Suprapubic skin (tissue), 4 donors: ENCODE results near the gene HIVEP2. TPM values are rescaled to one million over a fixed set of nuclear protein-coding genes. Genes with fewer than 3 reads are reported as not detected.

ENCODE experiments used
- DNase-seq, 2 donors: peaks; one replicate each; pipeline ENCODE4 v3.0.0-alpha.2; 2019; ENCODE audit warnings: low spot score in 2 of 2
- H3K27ac ChIP-seq: fragments of 200-600 bp; sonication (generic); one replicate; pipeline ENCODE4 v1.5.1; 2019
- H3K27me3 ChIP-seq: fragments of 200-600 bp; sonication (generic); one replicate; pipeline ENCODE4 v1.5.1; 2019
- H3K36me3 ChIP-seq: fragments of 200-600 bp; sonication (generic); one replicate; pipeline ENCODE4 v1.5.1; 2019
- H3K4me1 ChIP-seq: fragments of 200-600 bp; sonication (generic); one replicate; pipeline ENCODE4 v1.5.1; 2019
- H3K4me3 ChIP-seq: fragments of 200-600 bp; sonication (generic); one replicate; pipeline ENCODE4 v1.5.1; 2019; ENCODE audit warnings: mild to moderate bottlenecking
- H3K9me3 ChIP-seq: fragments of 200-600 bp; sonication (generic); one replicate; pipeline ENCODE4 v1.5.1; 2019
- EP300 ChIP-seq: sonication (generic); formaldehyde crosslinking; IDR thresholded peaks from one replicate; pipeline ENCODE4 v1.6.1; 2017; ENCODE audit warnings: antibody characterized with exemption
- POLR2A ChIP-seq, 2 donors: fragments of 450-650 bp; IDR thresholded peaks; one replicate each; pipeline ENCODE4 v1.6.1; 2017; ENCODE audit warnings: antibody characterized with exemption in 2 of 2, mild to moderate bottlenecking in 2 of 2, moderate library complexity in 2 of 2
- POLR2AphosphoS5 ChIP-seq, 3 donors: sonication (generic); formaldehyde crosslinking; IDR thresholded peaks; one replicate each; pipeline ENCODE4 v1.6.1; 2017; ENCODE audit warnings: antibody characterized with exemption in 3 of 3
- WGBS: methylation state at CpG from one replicate; pipeline ENCODE4 v1.1.5; 2018; 5-methylcytosine and 5-hydroxymethylcytosine counted together
- total RNA-seq, 4 donors: library from RNA; depleted of rRNA; stranded (reverse); fragments of >200 nt; gene quantifications; one replicate each; pipeline ENCODE4 v1.1.0, GENCODE V29; 2016
- TF ChIP-seq, protein P1 (sequence below), 2 donors: fragments of 200-600 bp in 1 of 2; fragments of 450-650 bp in 1 of 2; sonication (generic) in 1 of 2; IDR thresholded peaks; one replicate each; pipeline ENCODE4 v1.5.1; 2016 to 2019; ENCODE audit warnings: antibody characterized with exemption in 2 of 2, mild to moderate bottlenecking in 1 of 2, moderate library complexity in 1 of 2

The HIVEP2 gene
- total RNA-seq, 4 donors from 2014 or later: 23.6 to 31.3 (median 25.6) TPM

- peak in 1 of 2 donors; percentile 73 for DNase-seq
- WGBS: 39% methylated on average over 4 of the region's 4 CpGs
Measured at GRCh38 chr6:142902636-142903053, 42.3 kb downstream of the HIVEP2 start.

GRCh38 chr6:142901611-142902010, 43.4 kb downstream of the HIVEP2 start:
- no peak for DNase-seq
- Histone ChIP-seq H3K27me3 (no peaks in the 10 kb centered on the region), H3K9me3 (no peaks in the 10 kb centered on the region), H3K36me3 (no peaks in the 10 kb centered on the region), H3K4me3 (no peak overlapping the region), H3K4me1 (peaks cover 7% of the 10 kb centered on the region), H3K27ac (no peak overlapping the region)
- no peak for TF ChIP-seq POLR2AphosphoS5 (IDR thresholded peaks at IDR 0.05)
- TF ChIP-seq, protein P1, sequence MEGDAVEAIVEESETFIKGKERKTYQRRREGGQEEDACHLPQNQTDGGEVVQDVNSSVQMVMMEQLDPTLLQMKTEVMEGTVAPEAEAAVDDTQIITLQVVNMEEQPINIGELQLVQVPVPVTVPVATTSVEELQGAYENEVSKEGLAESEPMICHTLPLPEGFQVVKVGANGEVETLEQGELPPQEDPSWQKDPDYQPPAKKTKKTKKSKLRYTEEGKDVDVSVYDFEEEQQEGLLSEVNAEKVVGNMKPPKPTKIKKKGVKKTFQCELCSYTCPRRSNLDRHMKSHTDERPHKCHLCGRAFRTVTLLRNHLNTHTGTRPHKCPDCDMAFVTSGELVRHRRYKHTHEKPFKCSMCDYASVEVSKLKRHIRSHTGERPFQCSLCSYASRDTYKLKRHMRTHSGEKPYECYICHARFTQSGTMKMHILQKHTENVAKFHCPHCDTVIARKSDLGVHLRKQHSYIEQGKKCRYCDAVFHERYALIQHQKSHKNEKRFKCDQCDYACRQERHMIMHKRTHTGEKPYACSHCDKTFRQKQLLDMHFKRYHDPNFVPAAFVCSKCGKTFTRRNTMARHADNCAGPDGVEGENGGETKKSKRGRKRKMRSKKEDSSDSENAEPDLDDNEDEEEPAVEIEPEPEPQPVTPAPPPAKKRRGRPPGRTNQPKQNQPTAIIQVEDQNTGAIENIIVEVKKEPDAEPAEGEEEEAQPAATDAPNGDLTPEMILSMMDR (IDR thresholded peaks at IDR 0.05): no peak
- 92% methylated on average over 6 of the region's 6 CpGs for WGBS

More at GRCh38 chr6:142902636-142903053, 42.3 kb downstream of the HIVEP2 start:
- TF ChIP-seq EP300 (no peak), POLR2AphosphoS5 (IDR thresholded peaks at IDR 0.05) (no peak), POLR2A (IDR thresholded peaks at IDR 0.05) (no peak)
- TF ChIP-seq, protein P1 (IDR thresholded peaks at IDR 0.05): no peak
- peaks cover 7% of the 10 kb centered on the region for H3K4me1 ChIP-seq
- H3K9me3 ChIP-seq: no peaks in the 10 kb centered on the region
- no peak overlapping the region for H3K4me3 ChIP-seq
- no peaks in the 10 kb centered on the region for H3K36me3 ChIP-seq
- H3K27me3 ChIP-seq: no peaks in the 10 kb centered on the region
- no peak overlapping the region for H3K27ac ChIP-seq

DNA sequence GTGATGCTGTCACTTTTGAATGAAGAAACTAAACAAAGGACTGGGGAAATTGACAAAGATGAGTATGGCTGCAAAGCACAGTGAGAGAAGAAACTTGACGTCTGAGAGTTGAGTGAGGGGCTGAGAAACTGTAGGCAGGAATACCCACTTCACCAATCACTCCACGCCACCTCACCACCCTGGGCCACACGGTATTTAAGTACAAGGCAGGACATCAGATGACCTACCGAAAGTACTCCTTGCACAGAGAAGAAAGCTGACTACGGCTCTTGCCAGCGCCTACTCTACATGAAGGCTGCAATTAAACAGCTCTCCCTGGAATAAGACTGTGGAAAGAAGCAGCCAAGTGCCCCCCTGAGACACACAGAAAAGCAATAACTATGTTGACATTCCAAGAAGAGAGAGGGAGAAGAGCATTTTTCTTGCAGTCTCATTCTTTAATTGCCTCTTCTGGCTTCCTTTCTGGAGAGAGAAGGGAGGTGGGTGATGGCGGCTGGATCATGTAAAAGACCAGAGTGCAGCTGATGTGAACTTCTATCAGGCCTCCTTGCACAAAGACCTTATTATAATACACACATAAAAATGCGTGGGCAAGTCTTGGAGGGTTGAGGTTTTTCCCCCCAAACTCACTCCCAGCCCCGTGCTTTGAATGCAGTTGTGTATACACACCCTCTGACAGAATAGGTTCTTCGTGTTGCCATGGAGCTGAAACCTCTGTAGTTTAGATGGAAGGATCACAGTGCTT, 44.6 kb downstream of the HIVEP2 start:
- DNase-seq: no peak
- TF ChIP-seq POLR2AphosphoS5 (IDR thresholded peaks at IDR 0.05) (no peak), EP300 (no peak)
- TF ChIP-seq, protein P1 (IDR thresholded peaks at IDR 0.05): no peak
- Histone ChIP-seq H3K4me3 (no peak overlapping the region), H3K27me3 (no peaks in the 10 kb centered on the region), H3K9me3 (no peaks in the 10 kb centered on the region), H3K27ac (no peak overlapping the region), H3K36me3 (no peaks in the 10 kb centered on the region), H3K4me1 (peaks cover 7% of the 10 kb centered on the region)
- 70% methylated on average over 10 of the region's 10 CpGs for WGBS

DNA sequence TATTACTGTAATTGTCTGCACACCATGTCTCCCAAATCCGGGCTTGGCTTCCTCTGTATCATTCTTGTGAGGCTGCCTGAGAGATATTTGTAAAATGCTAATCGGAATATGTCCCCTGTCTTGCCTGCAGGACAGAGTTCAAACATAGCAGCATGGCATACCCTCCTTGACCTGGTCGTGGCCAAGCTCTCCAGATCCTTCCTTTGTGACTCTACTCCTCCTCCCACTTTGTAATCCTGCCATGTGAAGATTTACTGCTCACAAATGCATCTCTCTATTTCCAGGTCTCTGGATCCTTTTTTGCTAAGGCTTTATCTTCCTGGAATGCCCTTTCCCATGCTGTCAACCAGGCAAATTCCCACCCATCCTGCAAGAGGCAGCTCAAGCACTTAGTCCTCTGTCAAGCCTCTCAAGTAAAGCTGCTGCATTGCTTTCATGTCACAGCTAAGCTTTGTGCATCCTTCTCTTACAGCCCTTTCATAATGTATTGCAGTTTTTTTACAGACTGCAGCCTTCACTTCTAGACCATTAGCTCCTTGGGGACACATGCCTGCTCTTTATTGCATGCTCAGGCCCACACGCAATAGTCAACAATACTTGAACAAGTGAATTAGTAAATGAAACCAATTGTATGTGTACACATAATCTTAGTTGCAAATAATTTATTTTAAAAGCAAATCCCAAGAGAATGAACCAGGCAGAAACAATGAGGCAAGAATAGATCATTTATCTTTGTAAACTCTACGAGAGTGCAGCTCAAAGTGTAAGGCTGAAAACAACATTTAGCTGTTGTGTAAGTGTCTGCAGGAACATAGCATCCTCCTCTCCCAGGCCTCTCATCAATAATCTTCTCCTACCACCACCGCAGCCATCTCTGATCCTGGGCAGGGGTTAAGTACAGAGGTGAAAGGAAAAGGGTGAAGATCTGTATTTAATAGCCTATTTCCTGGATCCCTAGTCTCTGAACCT, 45.8 kb downstream of the HIVEP2 start:
- Histone ChIP-seq H3K4me1 (peaks cover 7% of the 10 kb centered on the region), H3K27ac (no peak overlapping the region)
- WGBS: 84% methylated on average over 6 of the region's 6 CpGs

More for the DNA sequence above, 45.8 kb downstream of the HIVEP2 start:
- no peaks in the 10 kb centered on the region for H3K27me3 ChIP-seq
- no peaks in the 10 kb centered on the region for H3K9me3 ChIP-seq
- H3K36me3 ChIP-seq: no peaks in the 10 kb centered on the region
- no peak overlapping the region for H3K4me3 ChIP-seq
- DNase-seq: no peak
- TF ChIP-seq POLR2A (IDR thresholded peaks at IDR 0.05) (no peak), EP300 (no peak), POLR2AphosphoS5 (IDR thresholded peaks at IDR 0.05) (no peak)
- TF ChIP-seq, protein P1 (IDR thresholded peaks at IDR 0.05): no peak
